Natural killer cell treated with Interleukin-12 subunit alpha and Interleukin-12 subunit beta and Interleukin-15 and Interleukin-18, amount 100 ng/mL, for 72 hours (primary cell): ENCODE data around the gene SCARB2. TPM values are rescaled to one million over a fixed set of nuclear protein-coding genes. Genes with fewer than 3 reads are reported as not detected.

Source experiments
- ATAC-seq, 2 donors: fragments of 150-1000 bp; cut with Tn5 transposase in 1 of 2; sonication (Bioruptor Pico), chemical (Tn5 transposase) in 1 of 2; 2 replicates each; pipeline ENCODE4 v1.10.0; 2021
- DNase-seq: peaks from one replicate; pipeline ENCODE4 v3.0.0; 2022; ENCODE audit warnings: low spot score
- H3K27ac Mint-ChIP-seq, 2 donors: 1 replicate in 1 of 2; 2 replicates in 1 of 2; pipeline ENCODE4 v1.8.0; 2022; ENCODE audit warnings: mixed read lengths in 2 of 2, mild to moderate bottlenecking in 1 of 2, moderate library complexity in 1 of 2
- H3K27me3 Mint-ChIP-seq, 2 donors: 1 replicate in 1 of 2; 2 replicates in 1 of 2; pipeline ENCODE4 v1.8.0; 2022; ENCODE audit warnings: mixed read lengths in 2 of 2
- H3K36me3 Mint-ChIP-seq: one replicate; pipeline ENCODE4 v1.8.0; 2022; ENCODE audit warnings: mixed read lengths
- H3K4me1 Mint-ChIP-seq, 2 donors: 1 replicate in 1 of 2; 2 replicates in 1 of 2; pipeline ENCODE4 v1.8.0; 2022; ENCODE audit warnings: low read depth in 2 of 2, mixed read lengths in 2 of 2, mild to moderate bottlenecking in 1 of 2
- H3K4me3 Mint-ChIP-seq: one replicate; pipeline ENCODE4 v1.8.0; 2022; ENCODE audit warnings: mixed read lengths
- H3K9me3 Mint-ChIP-seq: 2 replicates; pipeline ENCODE4 v1.8.0; 2022; ENCODE audit warnings: mixed read lengths
- total RNA-seq, 2 donors: library from RNA; stranded (reverse); gene quantifications; one replicate each; pipeline ENCODE4 v1.2.3, GENCODE V29; 2022

The SCARB2 gene
- total RNA-seq, 2 donors from 2014 or later, result 9.9 to 13.9 TPM

- peak; percentile 78 to 79 for ATAC-seq
- Mint-ChIP-seq H3K9me3 (no peaks in the 10 kb centered on the region), H3K4me1 (peaks cover 0 to 5% of the 10 kb centered on the region in 2 donors), H3K36me3 (no peaks in the 10 kb centered on the region), H3K4me3 (no peak overlapping the region), H3K27me3 (no peaks in the 10 kb centered on the region), H3K27ac (no peak overlapping the region)
- DNase-seq, result peak; percentile 82
These were observed 34.0 kb downstream of the SCARB2 start for GRCh38 chr4:76179398-76180318.

- Mint-ChIP-seq H3K27ac (no peak overlapping the region), H3K9me3 (no peaks in the 10 kb centered on the region), H3K27me3 (no peaks in the 10 kb centered on the region), H3K4me3 (no peak overlapping the region), H3K36me3 (peaks cover 4% of the 10 kb centered on the region), H3K4me1 (peaks cover 0 to 6% of the 10 kb centered on the region in 2 donors)
- ATAC-seq, result no peak
- no peak for DNase-seq
These were observed 35.3 kb downstream of the SCARB2 start for GRCh38 chr4:76178296-76178695.

- Mint-ChIP-seq H3K27me3 (no peaks in the 10 kb centered on the region), H3K4me3 (no peak overlapping the region)
- ATAC-seq, result no peak
These were observed 35.9 kb downstream of the SCARB2 start for GRCh38 chr4:76177709-76178108.

GRCh38 chr4:76175336-76175735, 38.3 kb downstream of the SCARB2 start:
- DNase-seq (no peak), ATAC-seq (no peak)
- Mint-ChIP-seq H3K36me3 (peaks cover 4% of the 10 kb centered on the region), H3K27me3 (no peaks in the 10 kb centered on the region), H3K9me3 (no peaks in the 10 kb centered on the region), H3K27ac (no peak overlapping the region), H3K4me1 (peaks cover 0 to 6% of the 10 kb centered on the region in 2 donors), H3K4me3 (no peak overlapping the region)

More at GRCh38 chr4:76177709-76178108, 35.9 kb downstream of the SCARB2 start:
- Mint-ChIP-seq H3K27ac (no peak overlapping the region), H3K4me1 (peaks cover 0 to 6% of the 10 kb centered on the region in 2 donors), H3K9me3 (no peaks in the 10 kb centered on the region), H3K36me3 (peaks cover 4% of the 10 kb centered on the region)
- no peak for DNase-seq

GRCh38 chr4:76174216-76174615, 39.4 kb downstream of the SCARB2 start:
- H3K27ac Mint-ChIP-seq, result no peak overlapping the region
- ATAC-seq, result no peak

GRCh38 chr4:76168688-76169087, 44.9 kb downstream of the SCARB2 start:
- ATAC-seq, result no peak
- Mint-ChIP-seq H3K9me3 (no peaks in the 10 kb centered on the region), H3K27ac (no peak overlapping the region), H3K4me3 (no peak overlapping the region), H3K36me3 (peaks cover 3% of the 10 kb centered on the region), H3K4me1 (no peaks in the 10 kb centered on the region), H3K27me3 (no peaks in the 10 kb centered on the region)
- DNase-seq, result no peak

More at GRCh38 chr4:76174216-76174615, 39.4 kb downstream of the SCARB2 start:
- no peak for DNase-seq
- no peaks in the 10 kb centered on the region for H3K9me3 Mint-ChIP-seq
- H3K36me3 Mint-ChIP-seq, result peaks cover 4% of the 10 kb centered on the region
- H3K4me3 Mint-ChIP-seq, result no peak overlapping the region
- H3K4me1 Mint-ChIP-seq, result peaks cover 0 to 6% of the 10 kb centered on the region in 2 donors
- no peaks in the 10 kb centered on the region for H3K27me3 Mint-ChIP-seq

- Mint-ChIP-seq H3K4me1 (no peaks in the 10 kb centered on the region), H3K27me3 (no peaks in the 10 kb centered on the region), H3K27ac (no peak overlapping the region), H3K4me3 (no peak overlapping the region), H3K9me3 (no peaks in the 10 kb centered on the region), H3K36me3 (peaks cover 4% of the 10 kb centered on the region)
- DNase-seq (no peak), ATAC-seq (no peak)
These were observed 47.1 kb downstream of the SCARB2 start for GRCh38 chr4:76166480-76166879.

- H3K27ac Mint-ChIP-seq, result no peak overlapping the region
- H3K36me3 Mint-ChIP-seq, result peaks cover 4% of the 10 kb centered on the region
- no peaks in the 10 kb centered on the region for H3K4me1 Mint-ChIP-seq
These were observed 53.3 kb downstream of the SCARB2 start for GRCh38 chr4:76160355-76160754.

GRCh38 chr4:76156635-76157034, 57.0 kb downstream of the SCARB2 start:
- Mint-ChIP-seq H3K4me3 (no peak overlapping the region), H3K9me3 (no peaks in the 10 kb centered on the region), H3K27me3 (no peaks in the 10 kb centered on the region), H3K4me1 (no peaks in the 10 kb centered on the region), H3K27ac (no peak overlapping the region), H3K36me3 (no peaks in the 10 kb centered on the region)
- DNase-seq, result no peak
- ATAC-seq, result no peak

More at GRCh38 chr4:76160355-76160754, 53.3 kb downstream of the SCARB2 start:
- H3K4me3 Mint-ChIP-seq, result no peak overlapping the region
- no peaks in the 10 kb centered on the region for H3K9me3 Mint-ChIP-seq
- no peak for DNase-seq
- no peak for ATAC-seq
- no peaks in the 10 kb centered on the region for H3K27me3 Mint-ChIP-seq

- Mint-ChIP-seq H3K27me3 (no peaks in the 10 kb centered on the region), H3K4me3 (no peak overlapping the region), H3K4me1 (no peaks in the 10 kb centered on the region), H3K9me3 (no peaks in the 10 kb centered on the region), H3K27ac (no peak overlapping the region), H3K36me3 (no peaks in the 10 kb centered on the region)
- DNase-seq (no peak), ATAC-seq (no peak)
These were observed 57.6 kb downstream of the SCARB2 start for GRCh38 chr4:76155979-76156378.

- Mint-ChIP-seq H3K36me3 (no peaks in the 10 kb centered on the region), H3K27me3 (no peaks in the 10 kb centered on the region), H3K9me3 (no peaks in the 10 kb centered on the region), H3K27ac (no peak overlapping the region), H3K4me3 (no peak overlapping the region), H3K4me1 (peaks cover 8 to 10% of the 10 kb centered on the region in 2 donors)
- no peak for ATAC-seq
- DNase-seq, result no peak
These were observed 60.3 kb downstream of the SCARB2 start for GRCh38 chr4:76153356-76153755.

- peak within 1 kb of the TSS; percentile 89 to 98 for H3K27ac Mint-ChIP-seq
- no peaks in the 10 kb centered on the region for H3K36me3 Mint-ChIP-seq
- DNase-seq, result peak; percentile 94
- no peaks in the 10 kb centered on the region for H3K9me3 Mint-ChIP-seq
- H3K4me3 Mint-ChIP-seq, result peak within 1 kb of the TSS; percentile 96
- ATAC-seq, result peak; percentile 100
- H3K4me1 Mint-ChIP-seq, result peaks cover 12 to 27% of the 10 kb centered on the region in 2 donors
- H3K27me3 Mint-ChIP-seq, result no peaks in the 10 kb centered on the region
These were observed 65.3 kb downstream of the SCARB2 start, which contains the start of gene NUP54 for GRCh38 chr4:76148142-76148865. NUP54 (minus strand) TSS chr4:76148397; CDS start chr4:76148374, 23 bp downstream.

- Mint-ChIP-seq H3K36me3 (peaks cover 4% of the 10 kb centered on the region), H3K4me1 (peaks cover 12 to 27% of the 10 kb centered on the region in 2 donors), H3K27ac (peak overlapping the region; percentile 89 to 98), H3K27me3 (no peaks in the 10 kb centered on the region), H3K4me3 (peak overlapping the region; percentile 96), H3K9me3 (no peaks in the 10 kb centered on the region)
- ATAC-seq, result peak; percentile 66 to 75
- peak; percentile 62 for DNase-seq
These were observed 66.0 kb downstream of the SCARB2 start for GRCh38 chr4:76147454-76148141.
